CD4-positive, alpha-beta T cell treated with Interleukin-17A for 1 hour (primary cell): Measurements from ENCODE around the gene NFIB.

Experiments used
- DNase-seq: peaks from one replicate; pipeline ENCODE4 v3.0.0-alpha.2; 2020

Gene NFIB

GRCh38 chr9:14313951-14314423 is at the start of gene NFIB:
TSS of gene NFIB (minus strand) at chr9:14314141. CDS start at chr9:14313511, 630 bp downstream.
- DNase-seq: no peak

GRCh38 chr9:14362175-14362574 is 48.2 kb upstream of the NFIB start:
- no peak for DNase-seq

GRCh38 chr9:14361074-14361473 is 47.1 kb upstream of the NFIB start:
- DNase-seq: no peak

- no peak for DNase-seq
Measured at GRCh38 chr9:14358523-14358922, 44.6 kb upstream of the NFIB start.

- DNase-seq: no peak
Measured at GRCh38 chr9:14356351-14357265, 42.7 kb upstream of the NFIB start.

GRCh38 chr9:14354201-14354600 is 40.3 kb upstream of the NFIB start:
- DNase-seq: no peak

GRCh38 chr9:14353222-14354056 is 39.5 kb upstream of the NFIB start:
- peak; percentile 65 for DNase-seq

- DNase-seq: no peak
Measured at GRCh38 chr9:14352503-14352902, 38.6 kb upstream of the NFIB start.

GRCh38 chr9:14351221-14351836 is 37.4 kb upstream of the NFIB start:
- no peak for DNase-seq

- no peak for DNase-seq
Measured at GRCh38 chr9:14350754-14351153, 36.8 kb upstream of the NFIB start.

- no peak for DNase-seq
Measured at GRCh38 chr9:14350349-14350728, 36.4 kb upstream of the NFIB start.

GRCh38 chr9:14349447-14350348 is 35.8 kb upstream of the NFIB start:
- no peak for DNase-seq

GRCh38 chr9:14349146-14349446 is 35.2 kb upstream of the NFIB start:
- no peak for DNase-seq

- DNase-seq: no peak
Measured at GRCh38 chr9:14348373-14349145, 34.6 kb upstream of the NFIB start.

- DNase-seq: no peak
Measured at GRCh38 chr9:14348123-14348372, 34.1 kb upstream of the NFIB start.

GRCh38 chr9:14347406-14348122 is 33.6 kb upstream of the NFIB start:
- DNase-seq: no peak

- no peak for DNase-seq
Measured at GRCh38 chr9:14346811-14347405, 33.0 kb upstream of the NFIB start.

GRCh38 chr9:14346231-14346791 is 32.4 kb upstream of the NFIB start:
- no peak for DNase-seq

GRCh38 chr9:14345354-14346230 is 31.7 kb upstream of the NFIB start:
- DNase-seq: no peak
